Brain microvascular endothelial cell (primary cell): ENCODE data around the gene TYRP1.

Experiments used
- DNase-seq: peaks from one replicate; pipeline ENCODE4 v3.0.0-alpha.2; 2020
- H3K27ac ChIP-seq: fragments of 250-450 bp; sonication (Bioruptor Pico); 2 replicates; pipeline ENCODE4 v1.5.1; 2020; ENCODE audit warnings: mild to moderate bottlenecking, moderate library complexity
- H3K27me3 ChIP-seq: fragments of 250-450 bp; sonication (Bioruptor Pico); replicated peaks from 2 replicates; pipeline ENCODE4 v1.5.1; 2020; ENCODE audit warnings: mild to moderate bottlenecking
- H3K36me3 ChIP-seq: fragments of 250-450 bp; sonication (Bioruptor Pico); replicated peaks from 2 replicates; pipeline ENCODE4 v1.5.1; 2020; ENCODE audit warnings: mild to moderate bottlenecking
- H3K4me3 ChIP-seq: 2 replicates; pipeline ENCODE4 v1.5.1; 2011; ENCODE audit warnings: low read depth, mild to moderate bottlenecking, control low read depth, low read length, moderate library complexity
- in situ Hi-C: cut with HindIII; loops from 2 replicates; pipeline ENCODE4 v1.10.0; 2017; ENCODE audit warnings: low sequenced_read_pairs, low pct_ligation_motif_present
- TF ChIP-seq, protein P1 (sequence below): IDR thresholded peaks from 2 replicates; pipeline ENCODE4 v1.5.1; 2011; ENCODE audit warnings: low read depth, mild to moderate bottlenecking, moderate library complexity, low read length, control low read depth, inconsistent platforms; ENCODE audit errors: missing control alignments

Gene TYRP1

DNA sequence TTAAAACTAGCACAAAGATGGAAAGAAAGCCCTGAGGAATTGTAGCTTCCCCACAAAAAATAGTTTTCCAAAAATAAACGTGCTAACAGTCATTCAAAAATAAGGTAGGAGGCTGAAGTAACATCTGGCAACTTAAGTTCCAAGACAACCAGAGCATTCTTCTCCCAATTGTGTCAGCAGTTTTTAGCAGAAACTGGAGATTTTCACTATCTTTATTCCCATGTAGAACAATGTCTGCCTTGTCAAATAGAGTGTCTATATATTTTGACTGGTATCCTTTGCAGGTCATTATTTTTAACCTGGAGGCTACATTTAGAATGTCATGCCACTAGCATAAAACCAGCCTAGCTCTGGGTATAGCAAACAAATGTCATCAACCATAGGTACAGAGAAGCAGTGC, 10.8 kb downstream of the TYRP1 start:
- no peak overlapping the region for H3K4me3 ChIP-seq
- H3K27me3 ChIP-seq: no peaks in the 10 kb centered on the region
- TF ChIP-seq, protein P1, sequence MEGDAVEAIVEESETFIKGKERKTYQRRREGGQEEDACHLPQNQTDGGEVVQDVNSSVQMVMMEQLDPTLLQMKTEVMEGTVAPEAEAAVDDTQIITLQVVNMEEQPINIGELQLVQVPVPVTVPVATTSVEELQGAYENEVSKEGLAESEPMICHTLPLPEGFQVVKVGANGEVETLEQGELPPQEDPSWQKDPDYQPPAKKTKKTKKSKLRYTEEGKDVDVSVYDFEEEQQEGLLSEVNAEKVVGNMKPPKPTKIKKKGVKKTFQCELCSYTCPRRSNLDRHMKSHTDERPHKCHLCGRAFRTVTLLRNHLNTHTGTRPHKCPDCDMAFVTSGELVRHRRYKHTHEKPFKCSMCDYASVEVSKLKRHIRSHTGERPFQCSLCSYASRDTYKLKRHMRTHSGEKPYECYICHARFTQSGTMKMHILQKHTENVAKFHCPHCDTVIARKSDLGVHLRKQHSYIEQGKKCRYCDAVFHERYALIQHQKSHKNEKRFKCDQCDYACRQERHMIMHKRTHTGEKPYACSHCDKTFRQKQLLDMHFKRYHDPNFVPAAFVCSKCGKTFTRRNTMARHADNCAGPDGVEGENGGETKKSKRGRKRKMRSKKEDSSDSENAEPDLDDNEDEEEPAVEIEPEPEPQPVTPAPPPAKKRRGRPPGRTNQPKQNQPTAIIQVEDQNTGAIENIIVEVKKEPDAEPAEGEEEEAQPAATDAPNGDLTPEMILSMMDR: no peak
- DNase-seq: no peak
- in situ Hi-C loops: loop anchor here (25.0 kb wide), 1 partner anchor 383 kb away; no protein-coding TSS in a partner anchor
- H3K27ac ChIP-seq: no peak overlapping the region
- no peaks in the 10 kb centered on the region for H3K36me3 ChIP-seq

DNA sequence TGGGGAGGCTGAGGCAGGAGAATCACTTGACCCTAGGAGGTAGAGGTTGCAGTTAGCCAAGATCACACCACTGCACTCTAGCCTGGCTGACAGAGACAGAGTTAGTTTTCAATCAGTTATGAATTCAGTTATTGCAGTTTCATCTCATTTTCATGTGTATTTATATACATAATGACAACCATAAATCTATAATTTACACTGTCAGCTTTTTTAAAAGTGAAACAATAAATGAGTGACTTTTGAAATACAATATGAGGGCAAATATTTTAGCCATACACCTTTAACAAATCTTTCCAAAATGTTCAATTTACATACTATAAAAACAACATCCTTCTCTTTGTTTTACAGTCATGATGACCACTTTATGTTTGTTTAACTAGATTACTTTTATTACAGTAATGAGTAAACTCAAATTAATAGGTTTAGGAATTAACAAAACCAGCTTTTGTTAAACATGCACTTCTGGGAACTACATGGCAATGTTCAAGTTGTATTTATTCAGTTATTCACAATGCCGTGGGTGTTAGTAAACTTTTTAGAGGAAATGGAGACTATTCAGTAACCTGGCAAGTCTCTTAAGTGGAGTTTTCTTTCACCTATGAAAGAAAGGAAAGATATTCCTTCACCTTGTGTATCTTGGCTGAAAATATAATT, 12.7 kb downstream of the TYRP1 start:
- in situ Hi-C loops: loop anchor here (25.0 kb wide), 1 partner anchor 381 kb away; no protein-coding TSS in a partner anchor
- H3K4me3 ChIP-seq: no peak overlapping the region
- H3K27me3 ChIP-seq: no peaks in the 10 kb centered on the region
- TF ChIP-seq, protein P1: no peak
- no peak for DNase-seq
- no peak overlapping the region for H3K27ac ChIP-seq
- H3K36me3 ChIP-seq: no peaks in the 10 kb centered on the region

DNA sequence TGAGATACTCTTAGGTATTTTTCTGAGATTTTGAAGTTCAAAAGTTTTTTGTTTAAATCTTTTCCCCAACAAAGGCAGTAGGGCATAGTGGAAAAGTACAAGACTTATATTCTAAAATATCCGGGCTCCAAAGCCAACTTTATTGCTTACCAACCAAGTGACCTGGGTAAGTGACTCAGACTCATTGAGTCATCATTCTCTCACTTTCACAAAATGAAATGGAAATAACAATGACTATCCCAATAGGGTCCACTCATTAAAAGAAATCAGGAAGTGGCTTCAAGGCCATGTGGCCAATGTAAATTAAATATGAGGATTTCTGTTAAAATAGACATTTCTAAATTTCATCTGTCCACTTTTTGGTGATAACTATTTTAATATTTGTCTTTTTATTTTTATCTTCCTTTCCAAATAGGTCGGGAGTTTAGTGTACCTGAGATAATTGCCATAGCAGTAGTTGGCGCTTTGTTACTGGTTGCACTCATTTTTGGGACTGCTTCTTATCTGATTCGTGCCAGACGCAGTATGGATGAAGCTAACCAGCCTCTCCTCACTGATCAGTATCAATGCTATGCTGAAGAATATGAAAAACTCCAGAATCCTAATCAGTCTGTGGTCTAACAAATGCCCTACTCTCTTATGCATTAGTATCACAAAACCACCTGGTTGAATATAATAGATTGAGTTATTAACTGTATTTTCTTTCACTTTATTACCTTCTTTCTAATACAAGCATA, 15.5 kb downstream of the TYRP1 start:
- Histone ChIP-seq H3K27ac (no peak overlapping the region), H3K27me3 (no peaks in the 10 kb centered on the region), H3K36me3 (no peaks in the 10 kb centered on the region), H3K4me3 (no peak overlapping the region)
- TF ChIP-seq, protein P1: no peak
- in situ Hi-C loops: loop anchor here (25.0 kb wide), 1 partner anchor 379 kb away; no protein-coding TSS in a partner anchor
- peak; percentile 51 for DNase-seq

DNA sequence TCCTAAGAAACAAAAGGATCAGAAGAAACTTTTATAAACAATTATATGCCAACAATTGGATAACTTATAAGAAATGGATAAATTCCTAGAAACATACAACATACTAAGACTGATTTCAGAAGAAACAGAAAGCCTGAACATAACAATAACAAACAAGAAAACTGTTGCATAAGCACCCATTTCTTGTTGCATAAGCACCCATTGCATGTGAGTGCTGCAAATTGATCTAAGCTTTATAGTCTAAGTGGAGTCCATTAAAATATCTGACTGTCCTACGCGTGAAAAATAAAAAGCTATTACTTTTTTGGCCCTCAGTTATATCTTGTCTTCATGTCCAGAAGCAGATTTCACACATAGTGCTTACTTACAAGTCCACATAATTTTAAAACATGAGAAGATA, 19.3 kb downstream of the TYRP1 start:
- no peak for DNase-seq
- in situ Hi-C loops: loop anchor here (25.0 kb wide), 1 partner anchor 375 kb away; no protein-coding TSS in a partner anchor
- H3K36me3 ChIP-seq: no peaks in the 10 kb centered on the region
- no peaks in the 10 kb centered on the region for H3K27me3 ChIP-seq
- H3K4me3 ChIP-seq: no peak overlapping the region
- no peak overlapping the region for H3K27ac ChIP-seq
- TF ChIP-seq, protein P1: no peak

DNA sequence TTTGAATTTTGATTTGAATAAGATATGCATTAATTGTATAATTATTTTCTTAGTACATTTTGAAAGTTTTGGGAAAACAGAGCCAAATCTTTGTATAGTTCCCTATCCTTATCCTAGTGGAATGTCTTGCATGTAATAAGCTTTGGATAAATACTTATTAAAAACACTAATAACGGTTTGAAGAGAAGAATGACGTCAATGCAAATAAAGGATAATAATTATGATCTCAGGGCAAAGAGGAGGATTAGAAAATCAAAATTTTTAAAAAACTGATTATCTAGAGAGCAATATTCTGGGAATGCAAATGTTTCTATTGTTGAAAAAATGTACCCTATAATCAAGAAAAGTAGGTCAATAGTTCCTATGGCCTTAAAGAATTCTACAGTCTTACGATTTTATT, 22.1 kb downstream of the TYRP1 start:
- in situ Hi-C loops: loop anchor here (25.0 kb wide), 1 partner anchor 372 kb away; no protein-coding TSS in a partner anchor
- TF ChIP-seq, protein P1: no peak
- H3K4me3 ChIP-seq: no peak overlapping the region
- no peaks in the 10 kb centered on the region for H3K36me3 ChIP-seq
- DNase-seq: no peak
- no peaks in the 10 kb centered on the region for H3K27me3 ChIP-seq
- no peak overlapping the region for H3K27ac ChIP-seq
